CD4-positive, alpha-beta T cell treated with Interleukin-17A for 1 hour (primary cell): ENCODE measurements around the gene FLYWCH1.

ENCODE experiments used
- DNase-seq: peaks from one replicate; pipeline ENCODE4 v3.0.0-alpha.2; 2020

FLYWCH1 gene

GRCh38 chr16:2911638-2912329 lies at the start of gene FLYWCH1:
TSS of gene FLYWCH1 (plus strand) at chr16:2911931. CDS start at chr16:2929686, 17,755 bp downstream.
- peak; percentile 98 for DNase-seq

- DNase-seq = no peak
These were observed 46.1 kb upstream of the FLYWCH1 start for GRCh38 chr16:2865651-2866050.

- DNase-seq = no peak
These were observed 45.3 kb upstream of the FLYWCH1 start for GRCh38 chr16:2866431-2866830.

GRCh38 chr16:2867661-2867986 lies 44.1 kb upstream of the FLYWCH1 start:
- no peak for DNase-seq

- DNase-seq = peak; percentile 97
These were observed 43.5 kb upstream of the FLYWCH1 start for GRCh38 chr16:2867987-2868789.

- no peak for DNase-seq
These were observed 39.8 kb upstream of the FLYWCH1 start for GRCh38 chr16:2871926-2872325.

- DNase-seq = no peak
These were observed 37.5 kb upstream of the FLYWCH1 start for GRCh38 chr16:2874032-2874911.

GRCh38 chr16:2874912-2875362 lies 36.8 kb upstream of the FLYWCH1 start:
- peak; percentile 78 for DNase-seq

GRCh38 chr16:2879854-2880508 lies 31.8 kb upstream of the FLYWCH1 start:
- DNase-seq = no peak

- DNase-seq = peak; percentile 35
These were observed 29.7 kb upstream of the FLYWCH1 start for GRCh38 chr16:2881783-2882649.

GRCh38 chr16:2882650-2883457 lies 28.9 kb upstream of the FLYWCH1 start, which contains the start of gene FLYWCH2:
TSS of gene FLYWCH2 (plus strand) at chr16:2883215. CDS start at chr16:2896450, 13,235 bp downstream.
- peak; percentile 100 for DNase-seq

GRCh38 chr16:2883458-2883908 lies 28.2 kb upstream of the FLYWCH1 start:
- DNase-seq = no peak

- no peak for DNase-seq
These were observed 27.7 kb upstream of the FLYWCH1 start for GRCh38 chr16:2884041-2884451.

GRCh38 chr16:2894231-2894630 lies 17.5 kb upstream of the FLYWCH1 start:
- DNase-seq = no peak

- DNase-seq = no peak
These were observed 15.9 kb upstream of the FLYWCH1 start for GRCh38 chr16:2895813-2896212.

- no peak for DNase-seq
These were observed 15.2 kb upstream of the FLYWCH1 start for GRCh38 chr16:2896480-2897010.

GRCh38 chr16:2897110-2897509 lies 14.6 kb upstream of the FLYWCH1 start:
- DNase-seq = no peak

GRCh38 chr16:2898831-2899563 lies 12.7 kb upstream of the FLYWCH1 start:
- DNase-seq = no peak

- DNase-seq = no peak
These were observed 12.1 kb upstream of the FLYWCH1 start for GRCh38 chr16:2899564-2900072.
